Measurements from ENCODE around the gene MMP10. TPM values are rescaled to one million over a fixed set of nuclear protein-coding genes. Genes with fewer than 3 reads are reported as not detected.
"Not testable (repeated sequence)": the region's sequence is repeated elsewhere in the genome, so short reads cannot be mapped to it uniquely, and the experiment has no call there.

The MMP10 gene
- total RNA-seq, 2 experiments from 2014 or later: not detected

GRCh38 chr11:102749101-102749722 lies 31.2 kb downstream of the MMP10 start:
- Mint-ChIP-seq H3K4me3 (no peak overlapping the region), H3K4me1 (no peaks in the 10 kb centered on the region), H3K27me3 (peaks cover 17% of the 10 kb centered on the region), H3K9me3 (ENCODE audit: low read depth) (peaks cover 7% of the 10 kb centered on the region), H3K36me3 (ENCODE audit: low read depth) (no peaks in the 10 kb centered on the region), H3K27ac (no peak overlapping the region)
- DNase-seq: no peak
- ChIA-PET POLR2A (no interaction called here), CTCF (interaction anchor here (0.7 kb wide), 1 partner anchor 68 kb away, joined by 4 read pairs; no protein-coding TSS in a partner anchor)
- intact Hi-C loops (cut with DNase I, micrococcal nuclease): no loop called here
- ATAC-seq: no peak

- H3K4me3 Mint-ChIP-seq; H3K27me3 Mint-ChIP-seq; H3K27ac Mint-ChIP-seq; ATAC-seq; H3K4me1 Mint-ChIP-seq; H3K9me3 Mint-ChIP-seq (ENCODE audit: low read depth); H3K36me3 Mint-ChIP-seq (ENCODE audit: low read depth); CTCF ChIA-PET; intact Hi-C loops (cut with DNase I, micrococcal nuclease); DNase-seq; POLR2A ChIA-PET: not testable (repeated sequence)
These were observed 33.5 kb downstream of the MMP10 start for GRCh38 chr11:102746746-102747578.

- intact Hi-C loops (cut with DNase I, micrococcal nuclease): loop anchor here in 1 of 2 experiments (1.0 kb wide), 1 partner anchor 321 kb away; no protein-coding TSS in a partner anchor
- ChIA-PET POLR2A (no interaction called here), CTCF (interaction anchor here (0.7 to 3.2 kb wide), 4 partner anchors 28 to 499 kb away, joined by 3 to 15 read pairs (median 3); partner anchors contain the start of gene MMP10)
- ATAC-seq (no peak), DNase-seq (no peak)
- no peaks in the 10 kb centered on the region for H3K4me1 Mint-ChIP-seq
- peaks cover 17% of the 10 kb centered on the region for H3K27me3 Mint-ChIP-seq
- H3K4me3 Mint-ChIP-seq: no peak overlapping the region
- H3K9me3 Mint-ChIP-seq (ENCODE audit: low read depth): no peaks in the 10 kb centered on the region
- H3K27ac Mint-ChIP-seq: no peak overlapping the region
- H3K36me3 Mint-ChIP-seq (ENCODE audit: low read depth): no peaks in the 10 kb centered on the region
These were observed 45.8 kb downstream of the MMP10 start for GRCh38 chr11:102734650-102735049.

- Mint-ChIP-seq H3K27me3 (peaks cover 14% of the 10 kb centered on the region), H3K4me3 (no peak overlapping the region), H3K27ac (no peak overlapping the region), H3K36me3 (ENCODE audit: low read depth) (no peaks in the 10 kb centered on the region), H3K4me1 (no peaks in the 10 kb centered on the region), H3K9me3 (ENCODE audit: low read depth) (no peaks in the 10 kb centered on the region)
- ChIA-PET POLR2A (no interaction called here), CTCF (interaction anchor here (0.8 to 3.2 kb wide), 7 partner anchors 17 to 244 kb away, joined by 3 to 15 read pairs (median 4); no protein-coding TSS in a partner anchor)
- ATAC-seq (peak; percentile 65), DNase-seq (peak; percentile 79)
- intact Hi-C loops (cut with DNase I, micrococcal nuclease): loop anchor here (1.0 kb wide), 1 partner anchor 208 kb away; no protein-coding TSS in a partner anchor
These were observed 47.1 kb downstream of the MMP10 start for GRCh38 chr11:102733232-102733875.

- H3K36me3 Mint-ChIP-seq (ENCODE audit: low read depth); H3K4me1 Mint-ChIP-seq; H3K4me3 Mint-ChIP-seq; DNase-seq; intact Hi-C loops (cut with DNase I, micrococcal nuclease); POLR2A ChIA-PET; ATAC-seq; H3K27ac Mint-ChIP-seq; CTCF ChIA-PET; H3K9me3 Mint-ChIP-seq (ENCODE audit: low read depth): not testable (repeated sequence)
- H3K27me3 Mint-ChIP-seq: peaks cover 11% of the 10 kb centered on the region
These were observed 49.5 kb downstream of the MMP10 start for GRCh38 chr11:102730944-102731343.

- intact Hi-C loops (cut with DNase I, micrococcal nuclease): no loop called here
- ATAC-seq (no peak), DNase-seq (no peak)
- Mint-ChIP-seq H3K36me3 (ENCODE audit: low read depth) (no peaks in the 10 kb centered on the region), H3K27me3 (peaks cover 9% of the 10 kb centered on the region), H3K27ac (no peak overlapping the region), H3K9me3 (ENCODE audit: low read depth) (no peaks in the 10 kb centered on the region), H3K4me3 (no peak overlapping the region), H3K4me1 (no peaks in the 10 kb centered on the region)
- ChIA-PET POLR2A (no interaction called here), CTCF (no interaction called here)
These were observed 50.3 kb downstream of the MMP10 start for GRCh38 chr11:102729849-102730815.

- peaks cover 2% of the 10 kb centered on the region for H3K27me3 Mint-ChIP-seq
- no peak overlapping the region for H3K4me3 Mint-ChIP-seq
- ChIA-PET POLR2A (no interaction called here), CTCF (no interaction called here)
- no peaks in the 10 kb centered on the region for H3K9me3 Mint-ChIP-seq (ENCODE audit: low read depth)
- ATAC-seq (peak; percentile 60), DNase-seq (no peak)
- intact Hi-C loops (cut with DNase I, micrococcal nuclease): no loop called here
- no peaks in the 10 kb centered on the region for H3K4me1 Mint-ChIP-seq
- H3K36me3 Mint-ChIP-seq (ENCODE audit: low read depth): no peaks in the 10 kb centered on the region
- no peak overlapping the region for H3K27ac Mint-ChIP-seq
These were observed 52.5 kb downstream of the MMP10 start for GRCh38 chr11:102727890-102728289.

GRCh38 chr11:102724904-102725500 lies 55.4 kb downstream of the MMP10 start, which contains the start of gene MMP8:
Gene MMP8 (minus strand): TSS chr11:102724954. CDS start chr11:102724855, 99 bp downstream.
- CTCF ChIA-PET: interaction anchor here (0.7 kb wide), 1 partner anchor 463 kb away, joined by 3 read pairs; no protein-coding TSS in a partner anchor

GRCh38 chr11:102722821-102723220 lies 57.6 kb downstream of the MMP10 start:
- H3K27me3 Mint-ChIP-seq: peaks cover 10% of the 10 kb centered on the region
- no peak for DNase-seq
- POLR2A ChIA-PET: no interaction called here
- H3K27ac Mint-ChIP-seq: no peak overlapping the region
- H3K4me1 Mint-ChIP-seq: no peaks in the 10 kb centered on the region
- H3K4me3 Mint-ChIP-seq: no peak overlapping the region
- ATAC-seq: no peak
- no peaks in the 10 kb centered on the region for H3K9me3 Mint-ChIP-seq (ENCODE audit: low read depth)
- CTCF ChIA-PET: no interaction called here
- intact Hi-C loops (cut with DNase I, micrococcal nuclease): no loop called here
- no peaks in the 10 kb centered on the region for H3K36me3 Mint-ChIP-seq (ENCODE audit: low read depth)

More at GRCh38 chr11:102724904-102725500, 55.4 kb downstream of the MMP10 start, which contains the start of gene MMP8:
- H3K27me3 Mint-ChIP-seq: peaks cover 7% of the 10 kb centered on the region
- H3K4me1 Mint-ChIP-seq: no peaks in the 10 kb centered on the region
- H3K36me3 Mint-ChIP-seq (ENCODE audit: low read depth): no peaks in the 10 kb centered on the region
- intact Hi-C loops (cut with DNase I, micrococcal nuclease): no loop called here
- H3K4me3 Mint-ChIP-seq: no peak within 1 kb of the TSS
- DNase-seq: no peak
- no peak within 1 kb of the TSS for H3K27ac Mint-ChIP-seq
- no peaks in the 10 kb centered on the region for H3K9me3 Mint-ChIP-seq (ENCODE audit: low read depth)
- POLR2A ChIA-PET: no interaction called here
- no peak for ATAC-seq

Measured in activated CD4-positive, alpha-beta T cell treated with anti-CD3 and anti-CD28 coated beads for 36 hours (primary cell).